Calu3 (cell line): ENCODE data around the gene FCGR1A. TPM values are rescaled to one million over a fixed set of nuclear protein-coding genes. Genes with fewer than 3 reads are reported as not detected.

Experiments used
- total RNA-seq: library from RNA; stranded (reverse); gene quantifications from 2 replicates; pipeline ENCODE4 v1.2.3, GENCODE V29; 2022

The FCGR1A gene
- total RNA-seq, 1 experiment from 2014 or later = not detected

Other genes with a start within 250 kb of the FCGR1A start
- not detected in 2 replicates for gene PPIAL4C, start 198.8 kb upstream of the FCGR1A start, total RNA-seq
- 13.5 and 15.5 TPM in 2 replicates for gene BOLA1, start 116.9 kb downstream of the FCGR1A start, total RNA-seq
- 0.12 and 0.32 TPM in 2 replicates for gene SV2A, start 135.2 kb downstream of the FCGR1A start, total RNA-seq
- 167 and 188 TPM in 2 replicates for gene SF3B4, start 145.1 kb downstream of the FCGR1A start, total RNA-seq
- 32.3 and 35.7 TPM in 2 replicates for gene MTMR11, start 154.2 kb downstream of the FCGR1A start, total RNA-seq
- 34.9 and 36.6 TPM in 2 replicates for gene OTUD7B, start 228.0 kb downstream of the FCGR1A start, total RNA-seq